Measurements from ENCODE around the gene GOLGA6A. TPM values are rescaled to one million over a fixed set of nuclear protein-coding genes. Genes with fewer than 3 reads are reported as not detected.
A peak's percentile ranks its signal among the peaks of the same experiment; 100 is the strongest.

The GOLGA6A gene
- total RNA-seq, 1 donor from 2014 or later, result 0.12 TPM

GRCh38 chr15:74042603-74043424 is 39.5 kb downstream of the GOLGA6A start:
- Mint-ChIP-seq H3K4me3 (ENCODE audit: unreplicated experiment) (no peak overlapping the region), H3K27ac (ENCODE audit: unreplicated experiment) (no peak overlapping the region), H3K27me3 (ENCODE audit: low read depth) (no peaks in the 10 kb centered on the region), H3K4me1 (ENCODE audit: low read depth) (peaks cover 41% of the 10 kb centered on the region), H3K9me3 (ENCODE audit: low read depth) (no peaks in the 10 kb centered on the region), H3K36me3 (ENCODE audit: low read depth) (peaks cover 7% of the 10 kb centered on the region)
- DNase-seq (ENCODE audit: low spot score), result no peak
- TF ChIP-seq, protein P1, sequence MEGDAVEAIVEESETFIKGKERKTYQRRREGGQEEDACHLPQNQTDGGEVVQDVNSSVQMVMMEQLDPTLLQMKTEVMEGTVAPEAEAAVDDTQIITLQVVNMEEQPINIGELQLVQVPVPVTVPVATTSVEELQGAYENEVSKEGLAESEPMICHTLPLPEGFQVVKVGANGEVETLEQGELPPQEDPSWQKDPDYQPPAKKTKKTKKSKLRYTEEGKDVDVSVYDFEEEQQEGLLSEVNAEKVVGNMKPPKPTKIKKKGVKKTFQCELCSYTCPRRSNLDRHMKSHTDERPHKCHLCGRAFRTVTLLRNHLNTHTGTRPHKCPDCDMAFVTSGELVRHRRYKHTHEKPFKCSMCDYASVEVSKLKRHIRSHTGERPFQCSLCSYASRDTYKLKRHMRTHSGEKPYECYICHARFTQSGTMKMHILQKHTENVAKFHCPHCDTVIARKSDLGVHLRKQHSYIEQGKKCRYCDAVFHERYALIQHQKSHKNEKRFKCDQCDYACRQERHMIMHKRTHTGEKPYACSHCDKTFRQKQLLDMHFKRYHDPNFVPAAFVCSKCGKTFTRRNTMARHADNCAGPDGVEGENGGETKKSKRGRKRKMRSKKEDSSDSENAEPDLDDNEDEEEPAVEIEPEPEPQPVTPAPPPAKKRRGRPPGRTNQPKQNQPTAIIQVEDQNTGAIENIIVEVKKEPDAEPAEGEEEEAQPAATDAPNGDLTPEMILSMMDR (IDR thresholded peaks at IDR 0.05), result no peak

DNA sequence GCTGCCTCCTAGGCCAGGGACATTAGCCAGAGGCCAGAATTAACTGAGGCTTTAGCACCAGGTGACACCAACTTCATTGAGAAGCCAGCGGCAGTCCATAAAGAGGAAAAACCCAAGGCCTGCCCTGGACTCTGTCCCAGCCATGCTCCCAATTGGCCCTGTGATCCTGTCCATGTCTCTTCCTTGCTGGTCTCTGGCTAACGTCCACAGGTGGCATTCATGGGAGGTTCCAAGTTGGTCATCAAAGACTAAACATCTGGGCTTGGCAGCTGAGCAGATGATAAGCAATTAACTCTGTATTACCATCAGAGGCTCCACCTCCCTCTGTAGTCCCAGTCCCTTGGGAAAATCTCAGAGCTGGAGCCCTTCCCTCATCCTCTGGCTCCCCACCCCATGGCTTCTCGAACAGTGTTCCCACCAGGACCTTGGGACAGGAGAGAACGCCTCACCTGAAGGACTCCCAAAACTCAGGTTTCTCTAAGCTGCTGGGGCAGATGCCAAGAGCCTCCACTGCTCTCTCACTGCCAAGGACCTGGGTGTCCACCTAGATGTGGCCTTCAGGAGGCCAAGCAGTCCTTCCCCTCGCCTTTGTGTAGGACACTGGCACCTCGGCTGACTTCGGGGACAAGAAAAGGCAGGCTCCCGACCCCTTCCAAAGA is 40.4 kb downstream of the GOLGA6A start:
- Mint-ChIP-seq H3K9me3 (ENCODE audit: low read depth) (no peaks in the 10 kb centered on the region), H3K27ac (ENCODE audit: unreplicated experiment) (no peak overlapping the region), H3K4me1 (ENCODE audit: low read depth) (peaks cover 43% of the 10 kb centered on the region), H3K36me3 (ENCODE audit: low read depth) (peaks cover 7% of the 10 kb centered on the region), H3K4me3 (ENCODE audit: unreplicated experiment) (no peak overlapping the region), H3K27me3 (ENCODE audit: low read depth) (no peaks in the 10 kb centered on the region)
- DNase-seq (ENCODE audit: low spot score), result no peak
- TF ChIP-seq, protein P1 (IDR thresholded peaks at IDR 0.05), result no peak

DNA sequence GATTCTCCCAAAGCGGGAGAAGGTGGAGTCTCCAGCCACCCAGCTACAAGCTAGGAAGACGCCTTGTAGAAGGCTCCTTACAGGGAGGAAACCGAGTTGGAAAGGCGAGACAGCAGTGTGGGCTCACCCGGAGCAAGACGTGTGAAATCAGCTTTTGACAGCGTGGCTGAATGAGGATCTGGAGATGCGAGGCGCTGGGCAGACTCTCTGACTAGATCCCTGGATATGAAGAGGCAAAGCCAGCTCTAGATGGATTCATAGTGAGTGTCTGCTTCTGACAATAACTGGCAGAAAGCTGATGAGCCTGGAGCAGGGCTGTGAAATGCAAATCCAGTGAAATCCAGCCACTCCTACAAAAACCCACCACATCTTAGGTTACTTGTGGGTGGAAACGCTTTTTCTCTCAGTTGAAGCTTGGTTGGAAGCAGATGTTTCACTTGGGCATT is 41.0 kb downstream of the GOLGA6A start:
- H3K27ac Mint-ChIP-seq (ENCODE audit: unreplicated experiment), result peak overlapping the region; percentile 93
- no peaks in the 10 kb centered on the region for H3K27me3 Mint-ChIP-seq (ENCODE audit: low read depth)

DNA sequence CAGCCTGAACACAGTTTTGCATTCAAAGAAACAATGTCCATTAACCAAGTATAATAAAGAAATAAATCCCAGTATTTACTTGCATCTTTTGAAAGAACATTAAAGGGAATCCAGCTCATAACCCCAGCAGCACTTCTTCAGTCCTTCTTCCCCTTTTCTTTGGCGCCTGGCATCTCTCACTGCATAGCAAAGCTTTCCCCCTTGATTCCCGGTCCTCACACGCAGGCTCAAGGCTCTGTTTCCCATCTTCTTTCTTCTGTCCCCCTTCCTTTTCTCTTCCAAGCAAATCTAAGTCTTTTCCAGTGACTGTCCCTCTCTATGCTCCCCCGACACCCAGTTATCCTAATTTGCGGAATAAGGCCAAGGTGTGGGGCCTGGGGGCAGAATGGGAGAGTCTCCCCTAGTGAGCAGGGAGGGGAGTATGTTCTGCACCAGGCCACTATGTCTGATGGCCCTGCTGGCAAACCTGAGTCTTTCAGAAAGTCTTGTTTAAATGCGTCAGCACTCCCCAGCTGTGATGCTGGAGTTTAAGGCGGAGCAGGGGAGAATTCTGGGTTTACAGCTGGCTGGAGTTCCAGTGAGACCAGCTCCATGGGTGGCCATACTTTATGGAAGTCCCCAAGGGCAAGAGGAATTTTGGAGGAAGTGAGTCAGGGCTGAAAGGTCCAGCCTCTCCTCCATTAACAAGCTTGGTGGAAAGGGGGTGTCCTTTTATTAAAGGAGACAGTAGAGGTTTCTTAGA is 42.1 kb downstream of the GOLGA6A start:
- Mint-ChIP-seq H3K4me1 (ENCODE audit: low read depth) (peaks cover 39% of the 10 kb centered on the region), H3K36me3 (ENCODE audit: low read depth) (peaks cover 15% of the 10 kb centered on the region)

More for the DNA sequence above, 41.0 kb downstream of the GOLGA6A start:
- Mint-ChIP-seq H3K9me3 (ENCODE audit: low read depth) (no peaks in the 10 kb centered on the region), H3K36me3 (ENCODE audit: low read depth) (peaks cover 12% of the 10 kb centered on the region), H3K4me1 (ENCODE audit: low read depth) (peaks cover 46% of the 10 kb centered on the region), H3K4me3 (ENCODE audit: unreplicated experiment) (no peak overlapping the region)
- no peak for DNase-seq (ENCODE audit: low spot score)
- TF ChIP-seq, protein P1 (IDR thresholded peaks at IDR 0.05), result no peak

More for the DNA sequence above, 42.1 kb downstream of the GOLGA6A start:
- TF ChIP-seq, protein P1 (IDR thresholded peaks at IDR 0.05), result peak; percentile 35
- no peak for DNase-seq (ENCODE audit: low spot score)
- Mint-ChIP-seq H3K27ac (ENCODE audit: unreplicated experiment) (peak overlapping the region; percentile 93), H3K4me3 (ENCODE audit: unreplicated experiment) (peak overlapping the region; percentile 35), H3K27me3 (ENCODE audit: low read depth) (no peaks in the 10 kb centered on the region), H3K9me3 (ENCODE audit: low read depth) (no peaks in the 10 kb centered on the region)
